Stimulated activated CD4-positive, alpha-beta T cell treated with anti-CD3 and anti-CD28 coated beads, Interleukin-12 subunit alpha, Interleukin-12 subunit beta, amount 100 ng/mL, for 24 hours (primary cell): ENCODE results near the gene ITGB1.
"Not testable (repeated sequence)": the region's sequence is repeated elsewhere in the genome, so short reads cannot be mapped to it uniquely, and the experiment has no call there.

Source experiments
- DNase-seq, 2 experiments: peaks; one replicate each; pipeline ENCODE4 v3.0.0-alpha.2; 2020; ENCODE audit warnings: low read depth in 2 of 2

The ITGB1 gene

GRCh38 chr10:32938554-32939061, 19.4 kb downstream of the ITGB1 start:
- no peak for DNase-seq

GRCh38 chr10:32937911-32938424, 20.1 kb downstream of the ITGB1 start:
- no peak for DNase-seq

DNA sequence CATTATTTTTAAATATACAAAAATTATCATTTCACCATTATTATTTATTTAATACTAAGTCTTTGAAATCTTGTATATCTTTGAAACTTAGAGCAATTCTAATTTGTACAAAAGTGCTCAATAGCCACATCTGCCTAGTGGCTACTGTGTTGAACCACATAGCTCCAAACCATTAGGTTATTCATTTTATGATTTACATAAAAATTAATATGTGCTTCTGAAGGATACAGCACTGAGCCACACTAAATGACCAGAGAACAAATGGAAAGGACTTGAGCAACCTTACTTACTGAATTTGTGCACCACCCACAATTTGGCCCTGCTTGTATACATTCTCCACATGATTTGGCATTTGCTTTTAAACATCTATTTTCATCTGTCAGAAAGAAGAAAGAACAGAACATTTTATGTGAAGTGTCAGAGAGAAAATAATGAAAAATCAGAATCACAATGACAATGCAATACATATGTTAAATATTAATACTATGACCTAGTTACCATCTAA, 25.8 kb downstream of the ITGB1 start:
- DNase-seq, result no peak

DNA sequence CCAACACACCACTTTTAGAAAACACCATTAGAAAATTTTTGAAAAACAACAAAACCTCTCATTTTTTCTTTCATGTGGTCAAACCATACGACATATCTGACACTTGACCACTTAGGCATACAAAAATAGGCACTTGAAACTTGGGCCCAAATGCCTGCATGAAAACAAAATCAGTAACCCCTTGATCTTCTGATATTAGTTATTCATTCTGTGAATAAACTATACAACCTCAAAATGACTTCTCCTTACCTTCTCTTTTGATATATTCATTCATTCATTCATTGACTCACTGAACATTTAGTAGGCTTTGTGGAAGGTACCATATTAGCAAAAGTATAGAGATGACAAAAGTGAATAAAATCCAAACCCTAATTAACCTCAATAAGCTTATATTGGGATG, 26.4 kb downstream of the ITGB1 start:
- DNase-seq, result no peak

DNA sequence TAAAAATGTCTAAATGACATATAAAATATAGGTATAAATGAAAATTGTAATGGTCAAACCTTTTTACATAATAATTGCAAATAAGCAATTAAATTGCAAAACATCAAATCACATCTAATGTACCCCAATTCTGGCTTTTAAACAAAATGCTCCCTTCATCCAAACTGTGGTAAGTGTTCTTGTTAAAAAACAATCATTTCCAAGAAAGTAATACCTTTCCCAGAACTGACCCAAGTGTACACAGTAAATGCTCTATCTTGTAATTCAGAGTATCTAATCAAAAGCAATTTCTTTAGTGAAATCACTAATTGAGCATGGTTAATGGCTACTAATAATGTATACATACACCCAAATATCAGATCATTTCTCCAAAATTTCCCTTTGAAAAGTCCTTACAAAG, 28.0 kb downstream of the ITGB1 start:
- no peak for DNase-seq

GRCh38 chr10:32929634-32930033, 28.4 kb downstream of the ITGB1 start:
- no peak for DNase-seq

DNA sequence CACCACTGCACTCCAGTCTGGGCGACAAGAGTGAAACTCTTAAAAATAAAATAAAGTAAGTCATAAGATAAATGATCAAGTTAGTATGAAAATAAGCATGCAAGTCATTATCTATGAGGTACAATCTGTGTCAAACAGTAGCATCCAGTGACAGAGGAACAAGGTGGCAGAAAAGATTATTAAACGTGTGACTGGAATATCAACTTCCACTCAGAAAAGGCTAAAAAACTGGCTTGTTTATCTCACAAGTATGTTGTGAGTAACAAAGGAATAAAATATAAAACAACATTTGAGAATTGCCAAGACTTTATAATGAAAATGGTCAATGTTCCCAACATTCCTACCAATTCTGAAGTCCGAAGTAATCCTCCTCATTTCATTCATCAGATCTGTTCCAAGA, 30.3 kb downstream of the ITGB1 start:
- no peak for DNase-seq

- DNase-seq, result no peak
These were observed 34.2 kb downstream of the ITGB1 start for GRCh38 chr10:32923849-32924248.

DNA sequence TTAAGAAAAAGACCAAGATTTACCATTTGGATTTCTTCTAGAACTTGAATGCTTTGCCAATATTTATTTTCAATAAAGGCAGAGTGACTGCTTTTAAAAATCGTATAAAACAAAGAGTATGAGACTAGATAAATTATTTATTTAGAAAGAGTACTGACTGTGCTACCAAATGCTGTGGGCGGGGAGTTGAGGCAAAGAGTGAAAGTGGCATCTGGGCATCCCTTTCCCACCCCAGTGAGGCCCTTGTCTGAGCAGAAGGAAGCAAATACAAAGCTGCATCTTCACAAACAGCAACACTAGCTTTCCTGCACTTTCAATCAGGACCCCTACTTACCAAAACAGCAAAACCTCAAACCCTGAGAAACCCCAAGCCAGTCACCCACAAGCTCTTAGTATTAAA, 34.9 kb downstream of the ITGB1 start:
- DNase-seq, result no peak

GRCh38 chr10:32922170-32922569, 35.9 kb downstream of the ITGB1 start:
- no peak for DNase-seq

GRCh38 chr10:32917817-32918216, 40.2 kb downstream of the ITGB1 start:
- not testable (repeated sequence) for DNase-seq

- DNase-seq, result no peak
These were observed 46.6 kb downstream of the ITGB1 start for GRCh38 chr10:32911285-32912016.

GRCh38 chr10:32909970-32910369, 48.1 kb downstream of the ITGB1 start:
- DNase-seq, result not testable (repeated sequence)

DNA sequence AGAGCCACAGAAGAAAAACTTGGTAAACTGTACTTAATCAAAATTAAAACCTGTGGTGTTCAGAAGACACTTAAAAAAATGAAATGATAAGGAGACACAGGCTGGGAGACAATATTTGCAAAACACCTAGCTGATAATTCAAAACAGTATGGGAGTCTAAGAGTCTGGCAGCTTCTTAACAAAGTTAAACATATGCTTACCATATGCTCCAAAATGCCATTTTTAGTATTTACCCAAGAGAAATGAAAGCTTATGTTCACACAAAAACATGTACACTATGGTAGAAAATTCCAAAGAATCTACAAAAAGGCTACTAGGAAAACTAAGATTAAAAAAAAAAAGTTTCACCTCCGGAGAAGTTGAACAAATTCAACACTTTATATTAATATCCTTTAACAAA, 48.6 kb downstream of the ITGB1 start:
- no peak for DNase-seq

DNA sequence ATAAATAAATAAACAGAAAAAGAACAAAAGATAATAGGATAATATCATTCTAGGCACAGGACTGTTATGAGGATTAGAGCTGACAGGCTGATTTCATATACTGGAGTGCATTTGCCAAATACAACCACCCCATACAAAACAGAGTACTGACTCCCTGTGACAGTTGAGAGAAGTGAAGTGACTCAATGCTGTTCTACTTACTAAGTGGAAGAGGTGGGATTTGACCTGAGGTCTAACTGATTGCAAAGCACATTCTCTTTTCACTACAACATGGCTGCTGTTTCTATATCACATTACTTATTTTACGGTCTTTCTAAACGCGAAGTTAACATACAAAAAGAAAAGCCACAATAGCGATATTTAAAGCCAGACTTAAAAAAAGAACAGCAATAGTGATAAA, 51.4 kb downstream of the ITGB1 start:
- no peak for DNase-seq

DNA sequence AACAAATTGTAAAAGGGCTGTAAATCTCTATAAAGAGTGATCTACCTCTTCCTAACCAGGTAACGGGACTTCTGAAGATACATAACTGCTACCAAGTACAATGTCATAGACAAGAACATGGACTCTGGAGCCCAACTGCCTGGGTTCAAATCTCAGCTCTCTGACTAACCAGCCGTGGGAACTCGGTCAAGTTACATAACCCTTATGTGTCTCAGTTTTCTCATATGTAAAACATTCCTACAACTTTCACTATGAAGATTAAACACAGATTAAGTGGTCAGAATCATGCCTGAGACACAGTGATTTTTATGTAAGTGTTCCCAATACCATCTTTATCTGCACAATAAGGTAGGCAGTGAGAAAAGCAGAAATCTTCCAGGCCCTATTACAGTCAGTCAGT, 52.6 kb downstream of the ITGB1 start:
- no peak for DNase-seq

GRCh38 chr10:32901815-32902214, 56.2 kb downstream of the ITGB1 start:
- DNase-seq, result no peak

GRCh38 chr10:32895200-32895968, 62.6 kb downstream of the ITGB1 start:
- DNase-seq, result not testable (repeated sequence)

DNA sequence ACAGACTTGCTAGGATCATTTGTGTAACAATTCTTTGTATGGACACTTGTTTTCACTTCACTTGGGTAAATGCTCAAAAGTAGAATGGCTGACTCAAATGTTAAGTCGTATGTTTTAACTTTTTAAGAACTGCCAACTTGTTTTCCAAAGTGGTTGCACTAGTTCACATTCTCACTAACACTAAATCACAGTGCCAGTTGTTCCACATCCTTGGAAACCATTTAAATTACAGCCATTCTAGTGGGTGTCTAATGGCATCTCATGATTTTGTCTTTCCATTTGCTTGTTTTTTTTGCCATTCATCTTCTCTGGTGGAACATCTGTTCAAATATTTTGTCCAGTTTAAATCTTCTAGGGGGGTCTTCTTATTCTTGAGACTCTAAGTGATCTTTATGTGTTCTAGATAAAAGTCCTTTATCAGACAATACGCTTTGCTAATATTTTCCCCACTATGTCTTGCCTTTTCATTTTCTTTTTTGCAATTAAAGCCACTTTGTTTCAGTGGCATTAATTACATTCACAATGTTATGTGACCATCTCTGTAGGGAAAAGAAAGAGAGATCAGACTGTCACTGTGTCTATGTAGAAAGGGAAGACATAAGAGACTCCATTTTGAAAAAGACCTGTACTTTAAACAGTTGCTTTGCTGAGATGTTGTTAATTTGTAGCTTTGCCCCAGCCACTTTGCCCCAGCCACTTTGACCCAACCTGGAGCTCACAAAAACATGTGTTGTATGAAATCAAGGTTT, 63.9 kb downstream of the ITGB1 start:
- no peak for DNase-seq

GRCh38 chr10:32893434-32893833, 64.6 kb downstream of the ITGB1 start:
- no peak for DNase-seq

- DNase-seq, result no peak
These were observed 66.8 kb downstream of the ITGB1 start for GRCh38 chr10:32891261-32891660.

GRCh38 chr10:32890444-32890843, 67.6 kb downstream of the ITGB1 start:
- no peak for DNase-seq
